ENCODE measurements around the gene CFAP68.
A peak's percentile ranks its signal among the peaks of the same experiment; 100 is the strongest.

CFAP68 gene

DNA sequence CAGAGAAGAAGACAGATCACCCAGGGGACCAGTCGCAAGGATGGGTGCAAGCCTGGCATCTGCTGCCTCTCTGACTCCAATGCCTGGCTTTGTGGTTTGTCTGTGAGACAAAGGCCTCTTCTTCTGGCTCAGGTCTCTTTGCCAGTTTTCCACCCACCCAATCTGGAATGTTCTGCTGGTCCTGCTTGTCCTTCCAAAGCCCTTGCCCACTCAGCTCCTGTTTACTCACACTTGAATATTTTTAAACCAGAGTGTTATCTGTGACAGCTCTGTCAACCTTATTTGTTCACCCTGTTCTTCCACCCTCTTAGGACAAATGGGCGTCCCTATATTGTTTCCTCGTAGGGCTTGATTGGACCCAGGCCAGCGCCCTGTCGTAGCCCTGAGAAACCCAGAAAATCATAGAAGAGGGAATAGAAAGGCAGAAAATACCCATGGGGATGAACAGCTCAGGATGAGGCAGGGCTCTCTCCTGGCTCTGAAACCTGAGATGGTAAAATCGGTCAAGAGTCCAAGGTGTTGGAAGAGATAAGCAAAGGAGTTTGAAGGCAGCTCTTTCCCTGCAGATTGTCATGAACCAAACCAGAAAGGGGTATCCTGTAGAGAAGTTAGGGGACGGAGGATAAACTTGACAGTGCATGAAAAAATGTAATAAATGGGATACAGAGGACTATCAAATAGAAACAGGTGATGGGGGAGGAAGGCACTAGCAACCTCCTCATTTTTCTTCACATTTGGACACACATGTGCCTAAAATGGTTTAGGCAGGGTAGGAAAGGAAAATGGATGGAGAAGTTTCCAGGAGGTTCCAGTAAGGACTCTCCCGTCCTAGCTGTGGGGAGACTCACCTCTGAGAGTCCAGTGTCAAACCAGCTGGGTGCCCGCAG is 31.6 kb downstream of the CFAP68 start:
- peaks cover 47% of the 10 kb centered on the region for H3K4me1 ChIP-seq (ENCODE audit: control insufficient read depth, insufficient read depth, low read length)
- H3K9ac ChIP-seq (ENCODE audit: low read depth, low read length), result peak overlapping the region; percentile 98
- H3K36me3 ChIP-seq (ENCODE audit: insufficient read depth, low read length), result peaks cover 25% of the 10 kb centered on the region
- no peaks in the 10 kb centered on the region for H3K9me3 ChIP-seq (replicated peaks; ENCODE audit: low read length)
- peak overlapping the region; percentile 96 for H3K4me2 ChIP-seq (ENCODE audit: low read length)
- peak overlapping the region; percentile 77 for H3K4me3 ChIP-seq (ENCODE audit: low read length)
- no peaks in the 10 kb centered on the region for H3K27me3 ChIP-seq (ENCODE audit: control insufficient read depth, insufficient read depth, low read length)

DNA sequence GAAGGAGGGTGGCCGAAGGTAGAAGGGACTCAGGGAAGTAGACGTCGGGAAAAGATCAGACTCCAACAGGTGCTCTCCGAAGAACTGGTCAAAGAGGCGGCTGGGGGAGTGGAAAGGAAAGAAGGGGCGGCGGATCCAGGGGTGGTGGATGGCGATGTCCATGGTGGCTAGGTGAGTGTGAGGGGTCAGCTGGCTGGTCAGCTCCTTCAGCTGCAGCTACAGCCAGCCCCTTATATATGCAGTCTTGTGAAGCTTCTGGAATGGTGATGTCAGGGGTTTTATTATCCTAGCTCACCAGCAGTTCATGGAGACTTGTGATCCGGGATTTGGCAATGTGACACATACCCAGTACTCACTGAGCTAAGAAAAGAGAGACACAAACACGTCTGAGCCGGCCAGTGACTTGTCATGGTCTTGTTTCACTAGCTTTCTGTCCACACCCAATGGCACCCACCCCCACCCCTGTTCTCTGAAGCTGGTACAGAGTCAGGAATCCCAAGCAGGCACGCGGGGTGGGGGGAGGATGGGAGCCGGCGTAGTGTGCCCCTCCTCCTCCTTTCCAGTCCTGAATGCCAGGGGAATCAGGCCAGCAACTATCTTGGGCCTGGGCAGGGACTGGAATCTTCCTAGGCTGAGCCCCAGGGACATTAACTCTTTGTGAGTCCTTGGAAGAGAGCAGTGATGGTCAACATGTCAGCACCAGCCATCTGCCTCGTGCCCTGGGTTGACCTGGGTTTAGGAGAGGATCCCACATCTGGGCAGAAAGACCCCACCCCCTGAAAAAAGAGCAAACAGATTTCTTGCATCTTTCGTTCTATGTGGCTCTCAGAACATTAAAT is 32.4 kb downstream of the CFAP68 start, which contains the start of gene CRYAB:
Gene CRYAB (minus strand): TSS at position 208 of the 839 bp plus-strand sequence. CDS start 46 bp downstream, at position 162.
- Histone ChIP-seq H3K9me3 (replicated peaks; ENCODE audit: low read length) (no peaks in the 10 kb centered on the region), H3K9ac (ENCODE audit: low read depth, low read length) (peak within 1 kb of the TSS; percentile 98)

GRCh38 chr11:111912535-111912934 is 33.2 kb downstream of the CFAP68 start, which contains the start of gene HSPB2:
Gene HSPB2 (plus strand): TSS chr11:111912734. CDS start chr11:111912830, 96 bp downstream.
- peak within 1 kb of the TSS; percentile 98 for H3K9ac ChIP-seq (ENCODE audit: low read depth, low read length)
- peaks cover 25% of the 10 kb centered on the region for H3K36me3 ChIP-seq (ENCODE audit: insufficient read depth, low read length)
- peak within 1 kb of the TSS; percentile 77 for H3K4me3 ChIP-seq (ENCODE audit: low read length)
- no peaks in the 10 kb centered on the region for H3K27me3 ChIP-seq (ENCODE audit: control insufficient read depth, insufficient read depth, low read length)
- peak within 1 kb of the TSS; percentile 96 for H3K4me2 ChIP-seq (ENCODE audit: low read length)
- H3K9me3 ChIP-seq (replicated peaks; ENCODE audit: low read length), result no peaks in the 10 kb centered on the region
- H3K4me1 ChIP-seq (ENCODE audit: control insufficient read depth, insufficient read depth, low read length), result peaks cover 47% of the 10 kb centered on the region

More for the DNA sequence above, 32.4 kb downstream of the CFAP68 start, which contains the start of gene CRYAB:
- peak within 1 kb of the TSS; percentile 77 for H3K4me3 ChIP-seq (ENCODE audit: low read length)
- peaks cover 47% of the 10 kb centered on the region for H3K4me1 ChIP-seq (ENCODE audit: control insufficient read depth, insufficient read depth, low read length)
- H3K36me3 ChIP-seq (ENCODE audit: insufficient read depth, low read length), result peaks cover 25% of the 10 kb centered on the region
- peak within 1 kb of the TSS; percentile 96 for H3K4me2 ChIP-seq (ENCODE audit: low read length)
- no peaks in the 10 kb centered on the region for H3K27me3 ChIP-seq (ENCODE audit: control insufficient read depth, insufficient read depth, low read length)

DNA sequence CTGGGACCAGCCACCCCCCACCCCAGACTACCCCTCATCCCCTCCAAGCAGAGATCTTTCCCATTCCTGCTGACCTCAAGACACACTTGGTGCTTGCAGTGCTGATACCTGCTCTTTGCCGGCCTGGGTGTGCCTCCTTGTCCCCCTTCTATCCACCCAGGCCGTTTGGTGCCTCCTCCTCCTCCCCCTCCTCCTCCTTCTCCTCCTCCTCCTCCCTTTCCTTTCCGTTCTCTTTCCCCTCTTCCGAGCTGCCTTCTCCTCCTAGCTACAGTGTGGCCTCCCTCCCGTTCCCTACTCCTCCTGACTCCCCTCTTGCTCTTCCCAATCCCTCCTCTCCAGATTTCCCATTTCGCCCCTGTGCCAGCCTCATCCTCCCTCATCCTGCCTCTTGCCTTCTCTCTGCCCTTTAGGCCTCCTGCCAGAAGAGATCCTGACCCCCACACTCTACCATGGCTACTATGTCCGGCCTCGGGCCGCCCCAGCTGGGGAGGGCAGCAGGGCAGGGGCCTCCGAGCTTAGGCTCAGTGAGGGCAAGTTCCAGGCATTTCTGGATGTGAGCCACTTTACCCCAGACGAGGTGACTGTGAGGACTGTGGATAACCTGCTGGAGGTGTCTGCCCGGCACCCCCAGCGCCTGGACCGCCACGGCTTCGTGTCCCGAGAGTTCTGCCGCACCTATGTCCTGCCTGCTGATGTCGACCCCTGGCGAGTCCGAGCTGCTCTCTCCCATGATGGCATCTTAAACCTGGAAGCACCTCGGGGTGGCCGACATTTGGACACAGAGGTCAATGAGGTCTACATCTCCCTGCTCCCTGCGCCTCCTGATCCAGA is 33.9 kb downstream of the CFAP68 start:
- Histone ChIP-seq H3K4me2 (ENCODE audit: low read length) (peak overlapping the region; percentile 96), H3K4me1 (ENCODE audit: control insufficient read depth, insufficient read depth, low read length) (peaks cover 51% of the 10 kb centered on the region), H3K9ac (ENCODE audit: low read depth, low read length) (peak overlapping the region; percentile 98), H3K36me3 (ENCODE audit: insufficient read depth, low read length) (peaks cover 20% of the 10 kb centered on the region), H3K9me3 (replicated peaks; ENCODE audit: low read length) (no peaks in the 10 kb centered on the region), H3K4me3 (ENCODE audit: low read length) (peak overlapping the region; percentile 77), H3K27me3 (ENCODE audit: control insufficient read depth, insufficient read depth, low read length) (no peaks in the 10 kb centered on the region)

- Histone ChIP-seq H3K4me1 (ENCODE audit: control insufficient read depth, insufficient read depth, low read length) (peaks cover 57% of the 10 kb centered on the region), H3K4me2 (ENCODE audit: low read length) (peak overlapping the region; percentile 96), H3K9me3 (replicated peaks; ENCODE audit: low read length) (no peaks in the 10 kb centered on the region), H3K9ac (ENCODE audit: low read depth, low read length) (peak overlapping the region; percentile 98), H3K36me3 (ENCODE audit: insufficient read depth, low read length) (peaks cover 13% of the 10 kb centered on the region), H3K4me3 (ENCODE audit: low read length) (peak overlapping the region; percentile 77), H3K27me3 (ENCODE audit: control insufficient read depth, insufficient read depth, low read length) (no peaks in the 10 kb centered on the region)
Observed at GRCh38 chr11:111913997-111914396, 34.7 kb downstream of the CFAP68 start.

GRCh38 chr11:111916768-111917167 is 37.4 kb downstream of the CFAP68 start:
- Histone ChIP-seq H3K4me2 (ENCODE audit: low read length) (no peak overlapping the region), H3K36me3 (ENCODE audit: insufficient read depth, low read length) (no peaks in the 10 kb centered on the region), H3K27me3 (ENCODE audit: control insufficient read depth, insufficient read depth, low read length) (no peaks in the 10 kb centered on the region), H3K9me3 (replicated peaks; ENCODE audit: low read length) (no peaks in the 10 kb centered on the region), H3K4me1 (ENCODE audit: control insufficient read depth, insufficient read depth, low read length) (peaks cover 35% of the 10 kb centered on the region), H3K9ac (ENCODE audit: low read depth, low read length) (no peak overlapping the region), H3K4me3 (ENCODE audit: low read length) (no peak overlapping the region)

DNA sequence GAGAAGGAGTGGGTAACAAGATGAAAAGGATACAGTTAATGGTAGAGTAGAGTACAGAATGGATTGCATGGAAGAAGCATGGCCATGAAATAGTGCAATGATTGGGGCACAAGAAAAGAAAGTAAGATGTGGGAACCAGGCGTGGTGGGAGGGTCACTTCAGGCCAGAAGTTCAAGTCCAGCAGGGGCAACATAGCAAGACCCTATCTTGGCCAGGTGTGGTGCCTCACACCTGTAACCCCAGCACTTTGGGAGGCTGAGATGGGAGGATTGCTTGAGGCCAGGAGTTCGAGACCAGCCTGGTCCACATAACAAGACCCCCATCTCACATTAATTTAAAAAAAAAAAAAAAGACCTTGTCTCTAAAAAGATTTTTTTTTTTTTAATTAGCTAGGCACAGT is 38.0 kb downstream of the CFAP68 start:
- Histone ChIP-seq H3K9ac (ENCODE audit: low read depth, low read length) (no peak overlapping the region), H3K27me3 (ENCODE audit: control insufficient read depth, insufficient read depth, low read length) (no peaks in the 10 kb centered on the region), H3K4me2 (ENCODE audit: low read length) (no peak overlapping the region)

DNA sequence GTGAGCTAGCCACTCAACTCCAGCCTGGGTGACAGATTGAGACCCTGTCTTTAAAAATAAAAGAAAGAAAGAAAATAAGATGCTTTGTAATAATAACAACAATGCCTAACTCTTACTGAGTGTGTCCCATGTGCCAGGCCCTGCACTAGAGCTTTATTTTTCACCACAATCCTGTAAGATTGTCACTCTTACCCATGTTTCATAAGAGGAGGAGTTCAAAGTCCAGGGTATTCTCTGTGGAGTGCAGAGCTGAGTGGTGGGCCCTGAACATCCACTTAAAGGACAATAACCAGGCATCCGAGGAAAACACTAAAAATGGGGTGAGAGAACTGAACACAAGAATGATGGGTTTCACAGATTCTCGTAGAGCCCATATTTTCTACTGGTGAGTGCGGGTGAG is 38.4 kb downstream of the CFAP68 start:
- Histone ChIP-seq H3K4me3 (ENCODE audit: low read length) (no peak overlapping the region), H3K9me3 (replicated peaks; ENCODE audit: low read length) (no peaks in the 10 kb centered on the region), H3K27me3 (ENCODE audit: control insufficient read depth, insufficient read depth, low read length) (no peaks in the 10 kb centered on the region), H3K4me1 (ENCODE audit: control insufficient read depth, insufficient read depth, low read length) (peaks cover 38% of the 10 kb centered on the region), H3K36me3 (ENCODE audit: insufficient read depth, low read length) (no peaks in the 10 kb centered on the region), H3K9ac (ENCODE audit: low read depth, low read length) (peak overlapping the region; percentile 33), H3K4me2 (ENCODE audit: low read length) (peak overlapping the region; percentile 78)

More for the DNA sequence above, 38.0 kb downstream of the CFAP68 start:
- Histone ChIP-seq H3K4me1 (ENCODE audit: control insufficient read depth, insufficient read depth, low read length) (peaks cover 35% of the 10 kb centered on the region), H3K36me3 (ENCODE audit: insufficient read depth, low read length) (no peaks in the 10 kb centered on the region), H3K9me3 (replicated peaks; ENCODE audit: low read length) (no peaks in the 10 kb centered on the region), H3K4me3 (ENCODE audit: low read length) (no peak overlapping the region)

- no peaks in the 10 kb centered on the region for H3K9me3 ChIP-seq (replicated peaks; ENCODE audit: low read length)
- peak within 1 kb of the TSS; percentile 50 for H3K4me3 ChIP-seq (ENCODE audit: low read length)
- peak within 1 kb of the TSS; percentile 33 for H3K9ac ChIP-seq (ENCODE audit: low read depth, low read length)
- no peaks in the 10 kb centered on the region for H3K36me3 ChIP-seq (ENCODE audit: insufficient read depth, low read length)
- peak within 1 kb of the TSS; percentile 78 for H3K4me2 ChIP-seq (ENCODE audit: low read length)
- H3K27me3 ChIP-seq (ENCODE audit: control insufficient read depth, insufficient read depth, low read length), result no peaks in the 10 kb centered on the region
- peaks cover 39% of the 10 kb centered on the region for H3K4me1 ChIP-seq (ENCODE audit: control insufficient read depth, insufficient read depth, low read length)
Observed at GRCh38 chr11:111918390-111919256, 39.3 kb downstream of the CFAP68 start, which contains the start of gene C11orf52. Gene C11orf52 (plus strand): TSS chr11:111918913. CDS start chr11:111918973, 60 bp downstream.

DNA sequence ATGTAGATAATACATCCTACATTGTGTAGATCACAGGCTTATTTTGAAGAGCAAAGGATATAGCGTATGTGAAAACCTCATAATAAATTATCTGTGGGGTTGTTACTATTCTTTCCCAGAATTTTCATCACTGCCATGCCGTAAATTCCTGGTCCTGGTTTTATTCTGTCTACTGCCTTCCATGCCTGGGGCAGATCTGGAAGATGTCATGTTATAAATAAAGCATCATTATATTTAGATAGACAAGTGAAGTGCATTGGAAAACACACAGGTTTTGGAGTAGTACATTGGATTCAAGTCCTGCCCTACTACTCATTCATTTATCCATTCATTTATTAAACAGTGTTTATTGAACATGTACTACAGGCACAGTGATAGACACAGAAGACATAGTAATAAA is 41.6 kb downstream of the CFAP68 start:
- H3K36me3 ChIP-seq (ENCODE audit: insufficient read depth, low read length), result no peaks in the 10 kb centered on the region
- H3K4me2 ChIP-seq (ENCODE audit: low read length), result no peak overlapping the region
- no peak overlapping the region for H3K4me3 ChIP-seq (ENCODE audit: low read length)

More for the DNA sequence above, 41.6 kb downstream of the CFAP68 start:
- Histone ChIP-seq H3K4me1 (ENCODE audit: control insufficient read depth, insufficient read depth, low read length) (peaks cover 39% of the 10 kb centered on the region), H3K9me3 (replicated peaks; ENCODE audit: low read length) (no peaks in the 10 kb centered on the region), H3K9ac (ENCODE audit: low read depth, low read length) (no peak overlapping the region), H3K27me3 (ENCODE audit: control insufficient read depth, insufficient read depth, low read length) (no peaks in the 10 kb centered on the region)

All from skeletal muscle satellite cell (primary cell).